ENCODE results near the gene CALML5.

GRCh38 chr10:5532618-5533097 lies 33.3 kb upstream of the CALML5 start:
- no peak for TF ChIP-seq CTCF (IDR thresholded peaks at IDR 0.05)
- no peak for TF ChIP-seq POLR2A (IDR thresholded peaks at IDR 0.05)

Data from prostate gland (tissue), 2 donors.